ENCODE data around the gene RALGAPA1. TPM values are rescaled to one million over a fixed set of nuclear protein-coding genes. Genes with fewer than 3 reads are reported as not detected.

Gene RALGAPA1
- total and polyA plus RNA-seq, 9 of the 15 experiments (the other 6 are each of a cell fraction or from before 2014, with no cell fraction given): 2.5 to 16.3 (median 6.2) TPM

DNA sequence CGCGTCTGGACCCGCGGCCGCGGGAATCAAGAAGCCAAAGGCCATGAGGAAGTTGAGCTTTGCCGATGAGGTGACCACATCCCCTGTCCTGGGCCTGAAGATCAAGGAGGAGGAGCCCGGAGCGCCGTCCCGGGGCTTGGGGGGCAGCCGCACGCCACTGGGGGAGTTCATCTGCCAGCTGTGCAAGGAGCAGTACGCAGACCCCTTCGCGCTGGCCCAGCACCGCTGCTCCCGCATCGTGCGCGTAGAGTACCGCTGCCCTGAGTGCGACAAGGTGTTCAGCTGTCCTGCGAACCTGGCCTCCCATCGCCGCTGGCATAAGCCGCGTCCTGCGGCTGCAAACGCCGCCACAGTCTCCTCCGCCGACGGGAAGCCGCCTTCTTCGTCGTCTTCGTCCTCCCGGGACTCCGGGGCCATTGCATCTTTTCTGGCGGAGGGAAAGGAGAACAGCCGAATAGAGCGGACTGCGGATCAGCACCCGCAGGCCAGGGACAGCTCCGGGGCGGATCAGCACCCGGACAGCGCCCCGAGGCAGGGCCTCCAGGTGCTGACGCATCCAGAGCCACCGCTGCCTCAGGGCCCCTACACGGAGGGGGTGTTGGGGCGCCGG lies 274.1 kb downstream of the RALGAPA1 start (continued):
- TF ChIP-seq, protein P1, sequence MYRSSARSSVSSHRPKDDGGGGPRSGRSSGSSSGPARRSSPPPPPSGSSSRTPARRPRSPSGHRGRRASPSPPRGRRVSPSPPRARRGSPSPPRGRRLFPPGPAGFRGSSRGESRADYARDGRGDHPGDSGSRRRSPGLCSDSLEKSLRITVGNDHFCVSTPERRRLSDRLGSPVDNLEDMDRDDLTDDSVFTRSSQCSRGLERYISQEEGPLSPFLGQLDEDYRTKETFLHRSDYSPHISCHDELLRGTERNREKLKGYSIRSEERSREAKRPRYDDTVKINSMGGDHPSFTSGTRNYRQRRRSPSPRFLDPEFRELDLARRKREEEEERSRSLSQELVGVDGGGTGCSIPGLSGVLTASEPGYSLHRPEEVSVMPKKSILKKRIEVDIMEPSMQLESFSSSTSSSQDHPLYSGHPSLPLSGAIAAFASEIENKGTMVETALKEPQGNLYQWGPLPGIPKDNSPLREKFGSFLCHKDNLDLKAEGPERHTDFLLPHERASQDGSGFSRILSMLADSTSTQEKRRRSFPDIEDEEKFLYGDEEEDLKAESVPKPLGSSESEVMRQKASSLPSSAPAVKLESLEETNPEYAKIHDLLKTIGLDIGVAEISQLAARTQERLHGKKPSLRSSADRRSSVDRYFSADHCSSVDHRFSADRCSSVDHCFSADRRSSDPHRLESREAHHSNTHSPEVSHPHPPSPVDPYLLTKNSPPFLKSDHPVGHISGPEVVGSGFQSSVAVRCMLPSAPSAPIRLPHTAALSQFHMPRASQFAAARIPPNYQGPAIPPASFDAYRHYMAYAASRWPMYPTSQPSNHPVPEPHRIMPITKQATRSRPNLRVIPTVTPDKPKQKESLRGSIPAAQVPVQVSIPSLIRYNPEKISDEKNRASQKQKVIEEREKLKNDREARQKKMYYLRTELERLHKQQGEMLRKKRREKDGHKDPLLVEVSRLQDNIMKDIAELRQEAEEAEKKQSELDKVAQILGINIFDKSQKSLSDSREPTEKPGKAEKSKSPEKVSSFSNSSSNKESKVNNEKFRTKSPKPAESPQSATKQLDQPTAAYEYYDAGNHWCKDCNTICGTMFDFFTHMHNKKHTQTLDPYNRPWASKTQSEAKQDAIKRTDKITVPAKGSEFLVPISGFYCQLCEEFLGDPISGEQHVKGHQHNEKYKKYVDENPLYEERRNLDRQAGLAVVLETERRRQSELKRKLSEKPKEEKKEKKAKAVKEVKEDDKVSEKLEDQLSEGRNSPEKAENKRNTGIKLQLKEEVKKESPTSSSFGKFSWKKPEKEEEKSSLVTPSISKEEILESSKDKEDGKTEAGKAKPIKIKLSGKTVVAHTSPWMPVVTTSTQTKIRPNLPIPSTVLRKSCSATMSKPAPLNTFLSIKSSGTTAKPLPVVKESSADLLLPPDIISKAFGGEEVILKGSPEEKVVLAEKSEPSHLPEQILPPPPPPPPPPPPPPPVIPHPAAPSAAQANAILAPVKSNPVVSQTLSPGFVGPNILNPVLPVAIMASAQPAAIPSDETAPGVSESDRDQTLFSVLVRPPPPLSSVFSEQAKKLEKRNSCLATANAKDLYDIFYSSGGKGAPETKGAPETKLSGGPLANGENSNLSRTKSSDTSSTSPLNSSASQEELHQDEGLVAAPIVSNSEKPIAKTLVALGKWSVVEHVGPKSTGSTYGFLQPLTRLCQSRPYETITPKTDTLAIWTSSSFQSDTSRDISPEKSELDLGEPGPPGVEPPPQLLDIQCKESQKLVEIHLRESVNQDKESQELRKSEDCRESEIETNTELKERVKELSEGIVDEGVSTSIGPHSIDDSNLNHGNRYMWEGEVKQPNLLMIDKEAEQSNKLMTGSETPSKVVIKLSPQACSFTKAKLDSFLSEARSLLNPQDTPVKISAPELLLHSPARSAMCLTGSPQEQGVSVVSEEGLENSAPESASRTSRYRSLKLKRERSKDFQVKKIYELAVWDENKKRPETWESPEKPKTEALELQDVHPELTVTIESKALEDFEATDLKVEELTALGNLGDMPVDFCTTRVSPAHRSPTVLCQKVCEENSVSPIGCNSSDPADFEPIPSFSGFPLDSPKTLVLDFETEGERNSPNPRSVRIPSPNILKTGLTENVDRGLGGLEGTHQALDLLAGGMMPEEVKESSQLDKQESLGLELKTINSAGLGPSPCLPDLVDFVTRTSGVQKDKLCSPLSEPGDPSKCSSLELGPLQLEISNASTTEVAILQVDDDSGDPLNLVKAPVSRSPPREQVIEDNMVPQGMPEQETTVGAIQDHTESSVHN (IDR thresholded peaks at IDR 0.05; ENCODE audit: borderline replicate concordance in 1 of 2, low read depth in 1 of 2): no peak
- TF ChIP-seq, protein P2, sequence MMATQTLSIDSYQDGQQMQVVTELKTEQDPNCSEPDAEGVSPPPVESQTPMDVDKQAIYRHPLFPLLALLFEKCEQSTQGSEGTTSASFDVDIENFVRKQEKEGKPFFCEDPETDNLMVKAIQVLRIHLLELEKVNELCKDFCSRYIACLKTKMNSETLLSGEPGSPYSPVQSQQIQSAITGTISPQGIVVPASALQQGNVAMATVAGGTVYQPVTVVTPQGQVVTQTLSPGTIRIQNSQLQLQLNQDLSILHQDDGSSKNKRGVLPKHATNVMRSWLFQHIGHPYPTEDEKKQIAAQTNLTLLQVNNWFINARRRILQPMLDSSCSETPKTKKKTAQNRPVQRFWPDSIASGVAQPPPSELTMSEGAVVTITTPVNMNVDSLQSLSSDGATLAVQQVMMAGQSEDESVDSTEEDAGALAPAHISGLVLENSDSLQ (IDR thresholded peaks at IDR 0.05): no peak
- no peak for TF ChIP-seq PHB2 (IDR thresholded peaks at IDR 0.05; ENCODE audit: low read depth)
- no peak for TF ChIP-seq KHSRP (IDR thresholded peaks at IDR 0.05)
- TF ChIP-seq ZNF174 (CRISPR knock-in tag; IDR thresholded peaks at IDR 0.05): no peak
- TF ChIP-seq, protein P3, sequence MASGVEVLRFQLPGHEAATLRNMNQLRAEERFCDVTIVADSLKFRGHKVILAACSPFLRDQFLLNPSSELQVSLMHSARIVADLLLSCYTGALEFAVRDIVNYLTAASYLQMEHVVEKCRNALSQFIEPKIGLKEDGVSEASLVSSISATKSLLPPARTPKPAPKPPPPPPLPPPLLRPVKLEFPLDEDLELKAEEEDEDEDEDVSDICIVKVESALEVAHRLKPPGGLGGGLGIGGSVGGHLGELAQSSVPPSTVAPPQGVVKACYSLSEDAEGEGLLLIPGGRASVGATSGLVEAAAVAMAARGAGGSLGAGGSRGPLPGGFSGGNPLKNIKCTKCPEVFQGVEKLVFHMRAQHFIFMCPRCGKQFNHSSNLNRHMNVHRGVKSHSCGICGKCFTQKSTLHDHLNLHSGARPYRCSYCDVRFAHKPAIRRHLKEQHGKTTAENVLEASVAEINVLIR (CRISPR knock-in tag; IDR thresholded peaks at IDR 0.05): 0 out of 2 replicates have a peak, but pooled peaks have one; percentile 26
- TF ChIP-seq PRMT5 (CRISPR knock-in tag; IDR thresholded peaks at IDR 0.05): peak; percentile 99
- TF ChIP-seq MTF1 (CRISPR knock-in tag; IDR thresholded peaks at IDR 0.05; ENCODE audit: borderline replicate concordance): no peak
- TF ChIP-seq, protein P4, sequence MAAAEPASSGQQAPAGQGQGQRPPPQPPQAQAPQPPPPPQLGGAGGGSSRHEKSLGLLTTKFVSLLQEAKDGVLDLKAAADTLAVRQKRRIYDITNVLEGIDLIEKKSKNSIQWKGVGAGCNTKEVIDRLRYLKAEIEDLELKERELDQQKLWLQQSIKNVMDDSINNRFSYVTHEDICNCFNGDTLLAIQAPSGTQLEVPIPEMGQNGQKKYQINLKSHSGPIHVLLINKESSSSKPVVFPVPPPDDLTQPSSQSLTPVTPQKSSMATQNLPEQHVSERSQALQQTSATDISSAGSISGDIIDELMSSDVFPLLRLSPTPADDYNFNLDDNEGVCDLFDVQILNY (CRISPR knock-in tag; IDR thresholded peaks at IDR 0.05): peak; percentile 99
- TF ChIP-seq KLF10 (CRISPR knock-in tag; IDR thresholded peaks at IDR 0.05): no peak
- 0 out of 2 replicates have a peak, but pooled peaks have one; percentile 21 for TF ChIP-seq NFE2 (IDR thresholded peaks at IDR 0.05; ENCODE audit: low read depth)
- no peak; the same call in 1 of the 2 replicates for TF ChIP-seq PURB (CRISPR knock-in tag; IDR thresholded peaks at IDR 0.05; ENCODE audit: low read depth)
- TF ChIP-seq, protein P5, sequence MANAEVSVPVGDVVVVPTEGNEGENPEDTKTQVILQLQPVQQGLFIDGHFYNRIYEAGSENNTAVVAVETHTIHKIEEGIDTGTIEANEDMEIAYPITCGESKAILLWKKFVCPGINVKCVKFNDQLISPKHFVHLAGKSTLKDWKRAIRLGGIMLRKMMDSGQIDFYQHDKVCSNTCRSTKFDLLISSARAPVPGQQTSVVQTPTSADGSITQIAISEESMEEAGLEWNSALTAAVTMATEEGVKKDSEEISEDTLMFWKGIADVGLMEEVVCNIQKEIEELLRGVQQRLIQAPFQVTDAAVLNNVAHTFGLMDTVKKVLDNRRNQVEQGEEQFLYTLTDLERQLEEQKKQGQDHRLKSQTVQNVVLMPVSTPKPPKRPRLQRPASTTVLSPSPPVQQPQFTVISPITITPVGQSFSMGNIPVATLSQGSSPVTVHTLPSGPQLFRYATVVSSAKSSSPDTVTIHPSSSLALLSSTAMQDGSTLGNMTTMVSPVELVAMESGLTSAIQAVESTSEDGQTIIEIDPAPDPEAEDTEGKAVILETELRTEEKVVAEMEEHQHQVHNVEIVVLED (CRISPR knock-in tag; IDR thresholded peaks at IDR 0.05): peak; percentile 21; the same call in 1 of the 2 replicates
- TF ChIP-seq, protein P6, sequence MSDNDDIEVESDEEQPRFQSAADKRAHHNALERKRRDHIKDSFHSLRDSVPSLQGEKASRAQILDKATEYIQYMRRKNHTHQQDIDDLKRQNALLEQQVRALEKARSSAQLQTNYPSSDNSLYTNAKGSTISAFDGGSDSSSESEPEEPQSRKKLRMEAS (CRISPR knock-in tag; IDR thresholded peaks at IDR 0.05): peak; percentile 79
- peak; percentile 97 for TF ChIP-seq ZNF766 (CRISPR knock-in tag; conservative IDR thresholded peaks at IDR 0.05)

Data from K562 (cell line).